Stimulated activated naive CD8-positive, alpha-beta T cell treated with anti-CD3 and anti-CD28 coated beads, Interleukin-15, Interleukin-2, amounts not matched to agents 100 ng/mL and 50 ng/mL, for 24 hours (primary cell): ENCODE data around the gene CBFA2T2.
A peak's percentile ranks its signal among the peaks of the same experiment; 100 is the strongest.
"Not testable (repeated sequence)": the region's sequence is repeated elsewhere in the genome, so short reads cannot be mapped to it uniquely, and the experiment has no call there.

Source experiments
- H3K27ac Mint-ChIP-seq: one replicate; pipeline ENCODE4 v1.8.0; 2021; ENCODE audit warnings: mild to moderate bottlenecking, mixed read lengths
- H3K27me3 Mint-ChIP-seq: one replicate; pipeline ENCODE4 v1.8.0; 2021; ENCODE audit warnings: mixed read lengths
- H3K36me3 Mint-ChIP-seq: one replicate; pipeline ENCODE4 v1.8.0; 2021; ENCODE audit warnings: low read depth, mixed read lengths
- H3K4me1 Mint-ChIP-seq: one replicate; pipeline ENCODE4 v1.8.0; 2021; ENCODE audit warnings: low read depth, mixed read lengths
- H3K4me3 Mint-ChIP-seq: one replicate; pipeline ENCODE4 v1.8.0; 2021; ENCODE audit warnings: mild to moderate bottlenecking, mixed read lengths
- H3K9me3 Mint-ChIP-seq: one replicate; pipeline ENCODE4 v1.8.0; 2021; ENCODE audit warnings: mixed read lengths

The CBFA2T2 gene

GRCh38 chr20:33585413-33585812, 95.5 kb downstream of the CBFA2T2 start:
- Mint-ChIP-seq H3K36me3 (peaks cover 4% of the 10 kb centered on the region), H3K4me1 (peaks cover 10% of the 10 kb centered on the region), H3K27ac (no peak overlapping the region), H3K27me3 (no peaks in the 10 kb centered on the region), H3K9me3 (no peaks in the 10 kb centered on the region), H3K4me3 (no peak overlapping the region)

- Mint-ChIP-seq H3K4me1 (peaks cover 12% of the 10 kb centered on the region), H3K9me3 (no peaks in the 10 kb centered on the region), H3K36me3 (no peaks in the 10 kb centered on the region), H3K27me3 (no peaks in the 10 kb centered on the region), H3K4me3 (no peak overlapping the region), H3K27ac (no peak overlapping the region)
Measured at GRCh38 chr20:33589059-33589458, 99.2 kb downstream of the CBFA2T2 start.

- Mint-ChIP-seq H3K27ac (peak overlapping the region; percentile 26), H3K4me1 (peaks cover 12% of the 10 kb centered on the region)
- not testable (repeated sequence) for H3K27me3 Mint-ChIP-seq, H3K4me3 Mint-ChIP-seq, H3K9me3 Mint-ChIP-seq, H3K36me3 Mint-ChIP-seq
Measured at GRCh38 chr20:33591901-33592300, 102.0 kb downstream of the CBFA2T2 start.

- Mint-ChIP-seq H3K27me3 (no peaks in the 10 kb centered on the region), H3K27ac (no peak overlapping the region), H3K4me1 (peaks cover 12% of the 10 kb centered on the region), H3K4me3 (no peak overlapping the region), H3K36me3 (peaks cover 4% of the 10 kb centered on the region), H3K9me3 (no peaks in the 10 kb centered on the region)
Measured at GRCh38 chr20:33594743-33595142, 104.8 kb downstream of the CBFA2T2 start.

GRCh38 chr20:33600414-33600813, 110.5 kb downstream of the CBFA2T2 start:
- Mint-ChIP-seq H3K9me3 (no peaks in the 10 kb centered on the region), H3K27me3 (no peaks in the 10 kb centered on the region), H3K4me3 (no peak overlapping the region), H3K27ac (no peak overlapping the region), H3K36me3 (peaks cover 4% of the 10 kb centered on the region), H3K4me1 (peaks cover 24% of the 10 kb centered on the region)

- Mint-ChIP-seq H3K9me3 (no peaks in the 10 kb centered on the region), H3K27ac (no peak overlapping the region), H3K36me3 (peaks cover 4% of the 10 kb centered on the region), H3K4me3 (no peak overlapping the region), H3K4me1 (peaks cover 24% of the 10 kb centered on the region), H3K27me3 (no peaks in the 10 kb centered on the region)
Measured at GRCh38 chr20:33600981-33601380, 111.1 kb downstream of the CBFA2T2 start.

GRCh38 chr20:33601861-33602260, 112.0 kb downstream of the CBFA2T2 start:
- H3K27me3 Mint-ChIP-seq, result no peaks in the 10 kb centered on the region
- peaks cover 31% of the 10 kb centered on the region for H3K4me1 Mint-ChIP-seq

GRCh38 chr20:33602826-33603590, 113.1 kb downstream of the CBFA2T2 start:
- peak overlapping the region; percentile 84 for H3K27ac Mint-ChIP-seq
- H3K9me3 Mint-ChIP-seq, result no peaks in the 10 kb centered on the region
- H3K36me3 Mint-ChIP-seq, result peaks cover 6% of the 10 kb centered on the region
- H3K4me3 Mint-ChIP-seq, result peak overlapping the region; percentile 7
- H3K27me3 Mint-ChIP-seq, result no peaks in the 10 kb centered on the region
- H3K4me1 Mint-ChIP-seq, result peaks cover 31% of the 10 kb centered on the region

More at GRCh38 chr20:33601861-33602260, 112.0 kb downstream of the CBFA2T2 start:
- no peak overlapping the region for H3K27ac Mint-ChIP-seq
- no peaks in the 10 kb centered on the region for H3K9me3 Mint-ChIP-seq
- H3K36me3 Mint-ChIP-seq, result peaks cover 4% of the 10 kb centered on the region
- no peak overlapping the region for H3K4me3 Mint-ChIP-seq

- Mint-ChIP-seq H3K9me3 (no peaks in the 10 kb centered on the region), H3K4me1 (peaks cover 32% of the 10 kb centered on the region), H3K27ac (no peak overlapping the region)
Measured at GRCh38 chr20:33604084-33604990, 114.4 kb downstream of the CBFA2T2 start.

GRCh38 chr20:33604991-33605370, 115.1 kb downstream of the CBFA2T2 start:
- H3K9me3 Mint-ChIP-seq, result no peaks in the 10 kb centered on the region
- H3K27ac Mint-ChIP-seq, result no peak overlapping the region
- no peak overlapping the region for H3K4me3 Mint-ChIP-seq
- H3K27me3 Mint-ChIP-seq, result no peaks in the 10 kb centered on the region
- peaks cover 36% of the 10 kb centered on the region for H3K4me1 Mint-ChIP-seq
- H3K36me3 Mint-ChIP-seq, result peaks cover 17% of the 10 kb centered on the region

More at GRCh38 chr20:33604084-33604990, 114.4 kb downstream of the CBFA2T2 start:
- Mint-ChIP-seq H3K27me3 (no peaks in the 10 kb centered on the region), H3K4me3 (no peak overlapping the region), H3K36me3 (peaks cover 14% of the 10 kb centered on the region)

- H3K36me3 Mint-ChIP-seq, result peaks cover 23% of the 10 kb centered on the region
- no peaks in the 10 kb centered on the region for H3K27me3 Mint-ChIP-seq
- H3K27ac Mint-ChIP-seq, result no peak overlapping the region
- H3K4me3 Mint-ChIP-seq, result no peak overlapping the region
- H3K4me1 Mint-ChIP-seq, result peaks cover 36% of the 10 kb centered on the region
- no peaks in the 10 kb centered on the region for H3K9me3 Mint-ChIP-seq
Measured at GRCh38 chr20:33606118-33606771, 116.3 kb downstream of the CBFA2T2 start.

- Mint-ChIP-seq H3K9me3 (no peaks in the 10 kb centered on the region), H3K27ac (no peak overlapping the region), H3K4me1 (peaks cover 12% of the 10 kb centered on the region), H3K4me3 (no peak overlapping the region), H3K27me3 (no peaks in the 10 kb centered on the region), H3K36me3 (peaks cover 31% of the 10 kb centered on the region)
Measured at GRCh38 chr20:33609504-33609903, 119.6 kb downstream of the CBFA2T2 start.

- H3K4me3 Mint-ChIP-seq, result no peak overlapping the region
- H3K4me1 Mint-ChIP-seq, result peaks cover 10% of the 10 kb centered on the region
- no peak overlapping the region for H3K27ac Mint-ChIP-seq
- H3K9me3 Mint-ChIP-seq, result no peaks in the 10 kb centered on the region
- peaks cover 38% of the 10 kb centered on the region for H3K36me3 Mint-ChIP-seq
- no peaks in the 10 kb centered on the region for H3K27me3 Mint-ChIP-seq
Measured at GRCh38 chr20:33611106-33611505, 121.2 kb downstream of the CBFA2T2 start.

GRCh38 chr20:33612001-33612400, 122.1 kb downstream of the CBFA2T2 start:
- Mint-ChIP-seq H3K4me3 (no peak overlapping the region), H3K9me3 (no peaks in the 10 kb centered on the region), H3K4me1 (peaks cover 5% of the 10 kb centered on the region), H3K27ac (no peak overlapping the region), H3K36me3 (peaks cover 38% of the 10 kb centered on the region), H3K27me3 (no peaks in the 10 kb centered on the region)
